Measurements from ENCODE around the gene AUTS2. TPM values are rescaled to one million over a fixed set of nuclear protein-coding genes. Genes with fewer than 3 reads are reported as not detected.

Gene AUTS2
- total RNA-seq, 2 experiments from 2014 or later: 17.5 to 23.8 TPM

GRCh38 chr7:69728304-69728703 lies 130.0 kb downstream of the AUTS2 start:
- DNase-seq (no peak), ATAC-seq (ENCODE audit: low read depth) (no peak)
- no peaks in the 10 kb centered on the region for H3K4me1 Mint-ChIP-seq
- no peaks in the 10 kb centered on the region for H3K36me3 Mint-ChIP-seq
- H3K27ac Mint-ChIP-seq: no peak overlapping the region
- POLR2A ChIA-PET: no interaction called here
- H3K27me3 Mint-ChIP-seq: peaks cover 8% of the 10 kb centered on the region
- no peak overlapping the region for H3K4me3 Mint-ChIP-seq
- H3K9me3 Mint-ChIP-seq: peaks cover 1% of the 10 kb centered on the region

DNA sequence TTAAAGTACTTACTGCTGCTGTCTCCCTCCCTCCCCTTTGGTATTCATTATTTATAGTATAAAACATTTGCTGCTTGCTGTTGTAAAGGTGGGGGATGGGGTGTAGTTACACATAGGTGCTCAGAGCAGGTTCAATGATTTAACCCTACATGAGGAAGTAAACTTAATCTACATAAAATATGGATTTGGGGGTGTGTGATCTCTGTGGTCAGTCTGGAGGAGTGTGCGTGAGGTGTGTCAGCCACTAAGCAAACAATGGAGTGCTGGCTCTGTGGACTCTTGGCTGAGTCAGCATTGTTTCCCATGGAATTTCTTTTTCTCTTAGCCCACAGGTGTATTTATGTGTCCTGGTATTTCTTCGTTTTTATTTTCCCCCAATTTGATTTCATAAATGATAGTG lies 133.9 kb downstream of the AUTS2 start:
- no peak overlapping the region for H3K27ac Mint-ChIP-seq

DNA sequence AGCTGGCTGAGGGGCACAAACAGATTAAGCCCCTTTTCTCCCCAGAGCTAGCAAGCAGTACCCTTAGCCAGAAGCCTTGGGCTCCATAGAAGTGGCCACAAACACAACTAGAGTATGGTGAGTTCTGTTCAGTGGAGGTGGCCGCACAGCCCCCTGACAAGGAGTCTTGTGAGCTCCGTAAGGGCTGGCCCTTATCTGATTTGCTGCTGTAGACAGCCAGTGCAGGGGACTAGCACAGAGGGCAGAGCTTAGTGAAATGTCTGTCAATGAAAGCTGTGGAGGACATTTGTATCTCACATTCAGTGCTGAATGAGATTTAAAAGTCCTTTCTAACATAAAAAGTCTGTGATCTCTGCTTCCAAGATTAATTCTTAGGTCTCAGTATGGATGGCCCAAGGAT lies 137.3 kb downstream of the AUTS2 start:
- Mint-ChIP-seq H3K27me3 (peaks cover 19% of the 10 kb centered on the region), H3K9me3 (no peaks in the 10 kb centered on the region), H3K4me1 (peaks cover 2% of the 10 kb centered on the region), H3K4me3 (no peak overlapping the region), H3K36me3 (no peaks in the 10 kb centered on the region), H3K27ac (no peak overlapping the region)
- DNase-seq (no peak), ATAC-seq (ENCODE audit: low read depth) (no peak)
- POLR2A ChIA-PET: no interaction called here

More for the DNA sequence above, 133.9 kb downstream of the AUTS2 start:
- Mint-ChIP-seq H3K4me1 (no peaks in the 10 kb centered on the region), H3K9me3 (no peaks in the 10 kb centered on the region), H3K36me3 (no peaks in the 10 kb centered on the region), H3K27me3 (peaks cover 17% of the 10 kb centered on the region), H3K4me3 (no peak overlapping the region)
- POLR2A ChIA-PET: no interaction called here
- DNase-seq (no peak), ATAC-seq (ENCODE audit: low read depth) (no peak)

DNA sequence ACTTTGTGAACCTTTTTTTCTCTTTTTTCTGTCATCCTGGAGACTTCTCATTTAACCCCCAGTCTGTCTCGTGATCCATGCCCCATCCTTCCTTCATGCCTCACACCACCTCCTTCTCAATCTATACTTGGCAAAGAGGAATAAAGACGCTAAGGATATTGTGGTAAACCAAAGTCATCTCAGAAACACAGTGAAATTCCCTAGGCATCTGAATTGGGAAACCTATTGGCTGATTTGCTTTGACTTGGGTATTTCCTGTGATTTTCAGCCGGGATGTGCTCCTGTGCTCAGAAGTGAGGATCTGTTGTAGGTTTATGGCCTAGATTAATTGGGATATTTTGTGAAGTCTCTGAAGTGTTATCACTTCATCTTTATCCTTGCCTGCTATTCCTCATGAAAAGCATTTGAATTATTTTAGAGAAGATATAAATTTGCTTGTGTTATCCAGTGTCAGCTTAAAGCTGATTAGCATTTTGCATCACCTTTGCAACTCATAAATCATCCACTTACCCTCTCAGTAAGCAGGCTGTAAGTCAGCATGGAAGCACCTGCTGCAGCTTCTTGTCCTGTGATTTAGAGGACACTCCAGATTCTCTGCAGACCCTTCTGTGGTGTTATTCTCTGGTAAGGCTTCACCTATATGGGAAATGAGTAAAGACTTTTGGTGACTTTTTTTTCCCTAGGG lies 138.0 kb downstream of the AUTS2 start:
- POLR2A ChIA-PET: no interaction called here
- peaks cover 19% of the 10 kb centered on the region for H3K27me3 Mint-ChIP-seq
- no peaks in the 10 kb centered on the region for H3K36me3 Mint-ChIP-seq
- no peaks in the 10 kb centered on the region for H3K9me3 Mint-ChIP-seq
- H3K4me3 Mint-ChIP-seq: no peak overlapping the region
- DNase-seq: no peak
- ATAC-seq (ENCODE audit: low read depth): no peak
- H3K27ac Mint-ChIP-seq: no peak overlapping the region
- peaks cover 2% of the 10 kb centered on the region for H3K4me1 Mint-ChIP-seq

DNA sequence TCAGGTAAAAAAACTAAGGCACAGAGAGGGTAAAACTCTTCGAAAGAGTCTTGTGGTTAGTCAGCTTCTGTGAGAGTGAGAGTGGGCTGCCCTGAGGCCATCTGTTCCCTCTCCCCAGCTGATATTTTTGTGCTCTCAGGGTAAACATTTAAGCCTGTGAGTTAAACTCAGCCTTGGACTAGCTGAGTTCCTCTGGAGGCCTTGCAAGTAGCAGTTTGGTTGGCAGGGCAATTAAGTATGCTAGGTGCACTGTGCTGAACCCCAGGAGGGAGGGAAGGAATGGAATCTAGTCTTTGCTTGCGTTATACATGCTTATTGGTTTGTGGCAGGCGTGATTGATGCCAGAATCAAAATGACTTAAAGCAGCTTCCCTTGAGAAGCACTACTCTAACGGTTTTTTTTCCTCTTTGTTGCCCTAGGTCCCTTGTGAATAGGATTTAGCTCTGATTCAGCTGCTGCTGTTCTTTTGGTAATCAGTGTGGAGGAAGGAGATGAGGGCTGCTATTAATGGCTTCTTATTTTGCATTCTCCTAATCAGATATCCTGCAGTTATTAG lies 140.2 kb downstream of the AUTS2 start:
- Mint-ChIP-seq H3K36me3 (no peaks in the 10 kb centered on the region), H3K27me3 (peaks cover 16% of the 10 kb centered on the region), H3K4me1 (peaks cover 2% of the 10 kb centered on the region), H3K27ac (no peak overlapping the region), H3K9me3 (no peaks in the 10 kb centered on the region), H3K4me3 (no peak overlapping the region)
- ATAC-seq (ENCODE audit: low read depth): no peak
- DNase-seq: no peak
- POLR2A ChIA-PET: no interaction called here

GRCh38 chr7:69739190-69739589 lies 140.9 kb downstream of the AUTS2 start:
- H3K36me3 Mint-ChIP-seq: no peaks in the 10 kb centered on the region
- H3K4me3 Mint-ChIP-seq: no peak overlapping the region
- H3K27ac Mint-ChIP-seq: no peak overlapping the region
- H3K27me3 Mint-ChIP-seq: peaks cover 15% of the 10 kb centered on the region
- ATAC-seq (ENCODE audit: low read depth) (no peak), DNase-seq (no peak)
- H3K4me1 Mint-ChIP-seq: peaks cover 2% of the 10 kb centered on the region
- H3K9me3 Mint-ChIP-seq: no peaks in the 10 kb centered on the region
- POLR2A ChIA-PET: no interaction called here

DNA sequence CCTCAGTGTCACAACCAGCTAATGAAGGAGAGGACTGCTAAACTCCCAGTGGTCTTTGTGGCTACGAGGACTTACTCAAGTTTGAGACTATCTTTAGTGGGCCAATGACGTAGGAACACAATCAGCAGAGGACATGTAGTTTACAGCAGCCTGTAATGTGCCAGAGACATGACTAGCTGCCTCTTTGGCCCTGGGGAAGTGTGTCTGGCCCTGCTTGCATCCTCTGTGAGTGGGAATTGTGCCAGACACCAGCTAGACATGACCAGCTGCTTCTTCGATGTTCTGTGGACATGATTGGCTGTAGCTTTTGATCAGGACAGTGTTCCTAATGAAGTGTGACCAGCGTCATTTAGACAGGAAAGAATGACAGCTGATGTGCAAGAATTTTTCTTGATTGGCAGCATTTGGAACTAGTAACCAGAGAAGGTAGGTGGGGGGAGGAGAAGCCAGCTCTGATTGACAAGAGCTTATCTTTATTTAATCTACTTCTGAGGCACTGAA lies 141.7 kb downstream of the AUTS2 start:
- H3K4me3 Mint-ChIP-seq: no peak overlapping the region
- peaks cover 2% of the 10 kb centered on the region for H3K4me1 Mint-ChIP-seq
- POLR2A ChIA-PET: no interaction called here
- H3K27me3 Mint-ChIP-seq: peaks cover 13% of the 10 kb centered on the region
- H3K9me3 Mint-ChIP-seq: no peaks in the 10 kb centered on the region
- H3K27ac Mint-ChIP-seq: no peak overlapping the region
- no peak for DNase-seq
- no peaks in the 10 kb centered on the region for H3K36me3 Mint-ChIP-seq
- ATAC-seq (ENCODE audit: low read depth): no peak

DNA sequence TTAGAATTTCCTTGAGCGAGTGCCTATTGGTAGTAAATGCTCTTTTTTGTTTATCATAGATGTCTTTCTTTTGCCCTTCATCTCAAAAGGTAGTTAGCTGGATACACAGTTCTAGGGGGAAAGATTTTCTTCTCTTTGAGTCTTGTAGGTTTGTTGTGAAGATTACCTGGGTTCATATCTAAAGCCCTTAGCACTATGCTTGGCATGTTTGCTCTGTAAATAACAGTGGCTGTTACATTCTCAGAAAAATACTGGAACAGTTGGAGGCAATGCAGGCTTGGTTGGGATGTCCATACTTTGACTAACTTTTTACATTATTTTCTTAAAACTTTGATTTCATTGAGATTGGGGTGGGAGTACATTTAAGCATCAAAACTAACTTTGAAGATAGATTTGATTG lies 144.0 kb downstream of the AUTS2 start:
- Mint-ChIP-seq H3K4me3 (no peak overlapping the region), H3K36me3 (no peaks in the 10 kb centered on the region), H3K27ac (no peak overlapping the region), H3K27me3 (peaks cover 5% of the 10 kb centered on the region), H3K9me3 (no peaks in the 10 kb centered on the region), H3K4me1 (peaks cover 2% of the 10 kb centered on the region)
- POLR2A ChIA-PET: no interaction called here
- ATAC-seq (ENCODE audit: low read depth): no peak
- no peak for DNase-seq

DNA sequence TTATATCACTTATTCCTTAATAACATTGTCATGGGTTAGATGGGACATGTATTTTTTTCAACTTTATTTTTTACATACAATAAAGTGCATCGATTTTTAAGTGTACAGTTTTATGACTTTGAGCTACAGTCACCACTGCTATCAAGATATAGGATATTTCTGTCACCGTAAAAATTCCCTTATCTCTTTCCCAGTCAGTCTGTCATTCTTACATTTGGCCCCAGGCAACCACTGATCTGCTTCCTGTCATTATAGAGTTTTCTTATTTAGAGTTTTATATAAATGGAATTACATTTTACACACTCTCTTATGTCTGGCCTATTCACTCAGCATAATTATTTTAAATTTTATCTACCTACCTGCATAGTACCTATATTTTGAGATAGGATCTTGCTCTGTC lies 145.2 kb downstream of the AUTS2 start:
- no peak for DNase-seq
- H3K4me1 Mint-ChIP-seq: peaks cover 2% of the 10 kb centered on the region
- H3K27ac Mint-ChIP-seq: no peak overlapping the region
- POLR2A ChIA-PET: no interaction called here
- H3K36me3 Mint-ChIP-seq: no peaks in the 10 kb centered on the region
- H3K9me3 Mint-ChIP-seq: no peaks in the 10 kb centered on the region
- no peak for ATAC-seq (ENCODE audit: low read depth)
- H3K27me3 Mint-ChIP-seq: peaks cover 8% of the 10 kb centered on the region
- H3K4me3 Mint-ChIP-seq: no peak overlapping the region

DNA sequence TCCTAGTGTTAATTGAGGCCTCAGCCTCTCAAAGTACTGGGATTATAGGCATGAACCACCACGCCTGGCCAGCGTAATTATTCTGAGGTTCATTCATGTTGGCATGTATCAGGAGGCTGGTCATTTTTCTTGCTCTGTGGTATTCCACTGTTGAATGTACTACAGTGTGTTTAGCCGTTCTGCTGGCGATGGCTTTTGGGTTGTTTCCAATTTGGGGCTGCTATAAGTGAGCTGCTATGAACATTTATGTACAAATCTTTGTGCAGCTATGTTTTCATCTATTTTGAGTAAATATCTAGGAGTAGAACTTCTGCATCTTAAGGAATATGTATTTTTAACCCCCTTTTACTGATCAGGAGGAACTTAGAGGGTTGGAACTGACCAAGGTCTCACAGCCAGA lies 145.8 kb downstream of the AUTS2 start:
- ATAC-seq (ENCODE audit: low read depth): no peak
- Mint-ChIP-seq H3K27ac (no peak overlapping the region), H3K9me3 (no peaks in the 10 kb centered on the region), H3K4me3 (no peak overlapping the region), H3K4me1 (peaks cover 2% of the 10 kb centered on the region), H3K27me3 (peaks cover 8% of the 10 kb centered on the region), H3K36me3 (no peaks in the 10 kb centered on the region)
- POLR2A ChIA-PET: no interaction called here
- no peak for DNase-seq

GRCh38 chr7:69746383-69746782 lies 148.1 kb downstream of the AUTS2 start:
- POLR2A ChIA-PET: no interaction called here
- no peaks in the 10 kb centered on the region for H3K4me1 Mint-ChIP-seq
- H3K9me3 Mint-ChIP-seq: peaks cover 2% of the 10 kb centered on the region

GRCh38 chr7:69747144-69747543 lies 148.9 kb downstream of the AUTS2 start:
- peaks cover 3% of the 10 kb centered on the region for H3K27me3 Mint-ChIP-seq
- peaks cover 2% of the 10 kb centered on the region for H3K9me3 Mint-ChIP-seq
- H3K27ac Mint-ChIP-seq: no peak overlapping the region
- POLR2A ChIA-PET: no interaction called here
- H3K36me3 Mint-ChIP-seq: no peaks in the 10 kb centered on the region
- DNase-seq (no peak), ATAC-seq (ENCODE audit: low read depth) (no peak)
- no peak overlapping the region for H3K4me3 Mint-ChIP-seq
- no peaks in the 10 kb centered on the region for H3K4me1 Mint-ChIP-seq

More at GRCh38 chr7:69746383-69746782, 148.1 kb downstream of the AUTS2 start:
- H3K36me3 Mint-ChIP-seq: no peaks in the 10 kb centered on the region
- peaks cover 3% of the 10 kb centered on the region for H3K27me3 Mint-ChIP-seq
- no peak for DNase-seq
- H3K27ac Mint-ChIP-seq: no peak overlapping the region
- no peak overlapping the region for H3K4me3 Mint-ChIP-seq
- no peak for ATAC-seq (ENCODE audit: low read depth)

GRCh38 chr7:69748530-69748929 lies 150.3 kb downstream of the AUTS2 start:
- peaks cover 3% of the 10 kb centered on the region for H3K27me3 Mint-ChIP-seq
- H3K36me3 Mint-ChIP-seq: no peaks in the 10 kb centered on the region
- no peak for ATAC-seq (ENCODE audit: low read depth)

GRCh38 chr7:69749372-69749979 lies 151.2 kb downstream of the AUTS2 start:
- no peaks in the 10 kb centered on the region for H3K36me3 Mint-ChIP-seq
- POLR2A ChIA-PET: no interaction called here
- peaks cover 2% of the 10 kb centered on the region for H3K9me3 Mint-ChIP-seq
- DNase-seq (no peak), ATAC-seq (ENCODE audit: low read depth) (no peak)
- no peak overlapping the region for H3K27ac Mint-ChIP-seq
- no peak overlapping the region for H3K4me3 Mint-ChIP-seq
- peaks cover 3% of the 10 kb centered on the region for H3K27me3 Mint-ChIP-seq
- H3K4me1 Mint-ChIP-seq: no peaks in the 10 kb centered on the region

More at GRCh38 chr7:69748530-69748929, 150.3 kb downstream of the AUTS2 start:
- Mint-ChIP-seq H3K4me3 (no peak overlapping the region), H3K4me1 (no peaks in the 10 kb centered on the region), H3K27ac (no peak overlapping the region), H3K9me3 (peaks cover 2% of the 10 kb centered on the region)
- no peak for DNase-seq
- POLR2A ChIA-PET: no interaction called here

Data from activated naive CD8-positive, alpha-beta T cell treated with anti-CD3 and anti-CD28 coated beads, Interleukin-2, amount 10 ng/mL, durations not matched to agents 7 days and 5 days (primary cell).